Astrocyte (in vitro differentiated cells and primary cell): ENCODE measurements around the gene PTPRN2. TPM values are rescaled to one million over a fixed set of nuclear protein-coding genes. Genes with fewer than 3 reads are reported as not detected.

Experiments
- DNase-seq: peaks from one replicate; pipeline ENCODE4 v3.0.0-alpha.2; 2010; ENCODE audit warnings: low read depth
- FAIRE-seq: peaks from 2 replicates; lab custom pipeline; 2011; peaks lifted over from hg19 to GRCh38; lab: Jason Lieb, UNC
- H2AFZ ChIP-seq: 2 replicates; pipeline ENCODE4 v1.6.0; 2012; ENCODE audit warnings: low read depth, low read length, inconsistent platforms
- H3K27ac ChIP-seq: 2 replicates; pipeline ENCODE4 v1.5.1; 2011; ENCODE audit warnings: low read depth, low read length, inconsistent platforms
- H3K27me3 ChIP-seq: 2 replicates; pipeline ENCODE4 v1.6.0; 2011; ENCODE audit warnings: low read length, inconsistent platforms; ENCODE audit not compliant: insufficient read depth
- H3K36me3 ChIP-seq: 2 replicates; pipeline ENCODE4 v1.5.1; 2011; ENCODE audit warnings: low read length, inconsistent platforms; ENCODE audit not compliant: insufficient read depth
- H3K4me1 ChIP-seq: 2 replicates; pipeline ENCODE4 v1.5.1; 2011; ENCODE audit warnings: low read length, inconsistent platforms; ENCODE audit not compliant: insufficient read depth
- H3K4me2 ChIP-seq: 2 replicates; pipeline ENCODE4 v1.6.0; 2012; ENCODE audit warnings: low read length, inconsistent platforms
- H3K4me3 ChIP-seq: 2 replicates; pipeline ENCODE4 v1.5.1; 2011; ENCODE audit warnings: low read depth, mild to moderate bottlenecking, low read length, inconsistent platforms; ENCODE audit not compliant: insufficient read depth
- H3K79me2 ChIP-seq: 2 replicates; pipeline ENCODE4 v1.6.0; 2012; ENCODE audit warnings: mild to moderate bottlenecking, low read length, inconsistent platforms; ENCODE audit not compliant: insufficient read depth
- H3K9ac ChIP-seq: 2 replicates; pipeline ENCODE4 v1.6.0; 2012; ENCODE audit warnings: mild to moderate bottlenecking, low read length, inconsistent platforms
- H3K9me3 ChIP-seq: 2 replicates; pipeline ENCODE4 v1.5.1; 2012; ENCODE audit warnings: low read depth, mild to moderate bottlenecking, low read length, inconsistent platforms; ENCODE audit not compliant: insufficient read depth
- H4K20me1 ChIP-seq: 2 replicates; pipeline ENCODE4 v1.6.0; 2012; ENCODE audit warnings: low read length, inconsistent platforms; ENCODE audit not compliant: insufficient read depth
- H3K27ac Mint-ChIP-seq: one replicate; pipeline ENCODE4 v1.8.0; 2021; ENCODE audit warnings: mild to moderate bottlenecking, mixed read lengths; ENCODE audit not compliant: unreplicated experiment
- H3K27me3 Mint-ChIP-seq: one replicate; pipeline ENCODE4 v1.8.0; 2021; ENCODE audit warnings: low read depth, mixed read lengths; ENCODE audit not compliant: unreplicated experiment
- H3K36me3 Mint-ChIP-seq: one replicate; pipeline ENCODE4 v1.8.0; 2021; ENCODE audit warnings: low read depth, mixed read lengths; ENCODE audit not compliant: unreplicated experiment
- H3K4me1 Mint-ChIP-seq: one replicate; pipeline ENCODE4 v1.8.0; 2021; ENCODE audit warnings: low read depth, mixed read lengths; ENCODE audit not compliant: unreplicated experiment
- H3K4me3 Mint-ChIP-seq: one replicate; pipeline ENCODE4 v1.8.0; 2021; ENCODE audit warnings: mild to moderate bottlenecking, moderate library complexity, mixed read lengths; ENCODE audit not compliant: unreplicated experiment
- H3K9me3 Mint-ChIP-seq: one replicate; pipeline ENCODE4 v1.8.0; 2021; ENCODE audit warnings: mild to moderate bottlenecking, mixed read lengths; ENCODE audit not compliant: unreplicated experiment
- CTCF ChIP-seq: IDR thresholded peaks from 2 replicates; pipeline ENCODE4 v1.5.1; 2011; ENCODE audit warnings: low read depth, mild to moderate bottlenecking, inconsistent platforms, low read length, moderate library complexity; ENCODE audit not compliant: insufficient read depth
- EZH2 ChIP-seq: IDR thresholded peaks from 2 replicates; pipeline ENCODE4 v1.6.1; 2012; ENCODE audit warnings: mild to moderate bottlenecking, low read length, inconsistent platforms; ENCODE audit not compliant: insufficient read depth
- total RNA-seq: library from RNA; stranded (reverse); gene quantifications from 2 replicates; pipeline ENCODE4 v1.2.1, GENCODE V29; 2021

PTPRN2 gene
- total RNA-seq, 1 donor from 2014 or later = 0.09 TPM

- DNase-seq = no peak
- peaks cover 23% of the 10 kb centered on the region for H3K9me3 Mint-ChIP-seq
- peaks cover 2% of the 10 kb centered on the region for H3K36me3 Mint-ChIP-seq
- H3K4me1 ChIP-seq = no peaks in the 10 kb centered on the region
- H3K79me2 ChIP-seq = no peaks in the 10 kb centered on the region
- no peak overlapping the region for H3K27ac ChIP-seq
- no peak overlapping the region for H2AFZ ChIP-seq
- H3K4me2 ChIP-seq = no peak overlapping the region
- peaks cover 9% of the 10 kb centered on the region for H3K9me3 ChIP-seq
- H3K9ac ChIP-seq = no peak overlapping the region
- no peak overlapping the region for H3K4me3 Mint-ChIP-seq
- peaks cover 2% of the 10 kb centered on the region for H3K4me1 Mint-ChIP-seq
- no peak for FAIRE-seq
- no peaks in the 10 kb centered on the region for H3K36me3 ChIP-seq
- H3K27ac Mint-ChIP-seq = no peak overlapping the region
- H3K4me3 ChIP-seq = no peak overlapping the region
- H3K27me3 ChIP-seq = no peaks in the 10 kb centered on the region
- no peaks in the 10 kb centered on the region for H4K20me1 ChIP-seq
- H3K27me3 Mint-ChIP-seq = peaks cover 8% of the 10 kb centered on the region
- no peak for TF ChIP-seq EZH2
- TF ChIP-seq CTCF = no peak
These were observed 56.6 kb downstream of the PTPRN2 start for GRCh38 chr7:158530800-158531609.

- H3K36me3 Mint-ChIP-seq = peaks cover 2% of the 10 kb centered on the region
- Histone ChIP-seq H3K4me1 (no peaks in the 10 kb centered on the region), H3K27me3 (no peaks in the 10 kb centered on the region), H3K36me3 (no peaks in the 10 kb centered on the region), H3K4me3 (no peak overlapping the region), H4K20me1 (no peaks in the 10 kb centered on the region), H2AFZ (no peak overlapping the region), H3K9ac (no peak overlapping the region), H3K27ac (no peak overlapping the region), H3K79me2 (no peaks in the 10 kb centered on the region), H3K9me3 (peaks cover 13% of the 10 kb centered on the region), H3K4me2 (no peak overlapping the region)
- TF ChIP-seq CTCF = no peak
- no peak for TF ChIP-seq EZH2
- peaks cover 2% of the 10 kb centered on the region for H3K4me1 Mint-ChIP-seq
- H3K27ac Mint-ChIP-seq = no peak overlapping the region
- H3K27me3 Mint-ChIP-seq = peaks cover 8% of the 10 kb centered on the region
- peaks cover 23% of the 10 kb centered on the region for H3K9me3 Mint-ChIP-seq
- no peak for FAIRE-seq
- DNase-seq = no peak
- no peak overlapping the region for H3K4me3 Mint-ChIP-seq
These were observed 58.2 kb downstream of the PTPRN2 start for GRCh38 chr7:158529181-158530096.
